HG02798 (cell line): ENCODE measurements around the gene YEATS2.
"Not testable (repeated sequence)": the region's sequence is repeated elsewhere in the genome, so short reads cannot be mapped to it uniquely, and the experiment has no call there.

Experiments used
- ATAC-seq: cut with Tn5 transposase; IDR thresholded peaks from one replicate; pipeline ENCODE4 v1.9.1; 2021; ENCODE audit warnings: mild to moderate bottlenecking; ENCODE audit not compliant: unreplicated experiment, poor library complexity

Gene YEATS2

DNA sequence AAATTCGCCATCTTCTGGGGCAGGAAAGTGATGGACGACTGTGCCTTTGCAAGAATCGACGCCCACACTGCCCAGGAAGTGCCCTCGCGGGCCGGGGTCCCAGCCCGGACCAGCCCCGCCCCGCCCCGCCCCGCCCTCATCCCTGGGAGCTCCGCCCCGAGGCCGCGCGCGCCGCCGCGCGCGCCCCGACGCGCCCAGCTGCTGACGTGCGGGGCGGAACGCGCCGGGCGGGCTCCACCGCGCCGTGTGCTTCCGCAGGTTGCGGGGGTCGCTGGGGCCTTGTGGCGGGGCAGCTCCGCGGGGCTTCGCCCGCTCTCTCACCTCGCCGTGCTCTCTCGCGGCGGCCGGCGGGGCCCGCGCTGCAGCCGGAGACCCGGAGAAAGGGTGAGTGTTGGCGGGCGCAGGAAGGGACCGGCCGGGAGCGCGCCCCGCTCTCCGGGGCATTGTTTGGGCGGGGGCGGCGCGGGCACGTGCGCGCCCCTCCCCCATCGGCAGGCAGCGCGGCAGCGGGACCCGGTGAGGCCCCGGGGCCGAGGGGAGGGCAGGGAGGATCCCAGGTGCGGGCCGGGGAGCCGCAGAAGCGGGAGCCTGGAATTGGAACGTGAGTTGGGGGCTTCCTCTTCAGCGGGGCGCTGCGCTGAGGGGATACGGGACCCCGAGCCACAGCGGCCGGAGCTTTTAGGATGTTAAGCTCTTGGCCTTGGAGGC, at the start of gene YEATS2:
Gene YEATS2 (plus strand): TSS at position 188 of the 708 bp plus-strand sequence. CDS start 17,366 bp downstream, outside the sequence.
- ATAC-seq, result peak; percentile 87

DNA sequence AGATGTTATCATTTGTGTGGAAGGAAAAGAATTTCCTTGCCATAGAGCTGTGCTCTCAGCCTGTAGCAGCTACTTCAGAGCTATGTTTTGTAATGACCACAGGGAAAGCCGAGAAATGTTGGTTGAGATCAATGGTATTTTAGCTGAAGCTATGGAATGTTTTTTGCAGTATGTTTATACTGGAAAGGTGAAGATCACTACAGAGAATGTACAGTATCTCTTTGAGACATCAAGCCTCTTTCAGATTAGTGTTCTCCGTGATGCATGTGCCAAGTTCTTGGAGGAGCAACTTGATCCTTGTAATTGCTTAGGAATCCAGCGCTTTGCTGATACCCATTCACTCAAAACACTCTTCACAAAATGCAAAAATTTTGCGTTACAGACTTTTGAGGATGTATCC, 47.0 kb upstream of the YEATS2 start:
- ATAC-seq, result no peak

DNA sequence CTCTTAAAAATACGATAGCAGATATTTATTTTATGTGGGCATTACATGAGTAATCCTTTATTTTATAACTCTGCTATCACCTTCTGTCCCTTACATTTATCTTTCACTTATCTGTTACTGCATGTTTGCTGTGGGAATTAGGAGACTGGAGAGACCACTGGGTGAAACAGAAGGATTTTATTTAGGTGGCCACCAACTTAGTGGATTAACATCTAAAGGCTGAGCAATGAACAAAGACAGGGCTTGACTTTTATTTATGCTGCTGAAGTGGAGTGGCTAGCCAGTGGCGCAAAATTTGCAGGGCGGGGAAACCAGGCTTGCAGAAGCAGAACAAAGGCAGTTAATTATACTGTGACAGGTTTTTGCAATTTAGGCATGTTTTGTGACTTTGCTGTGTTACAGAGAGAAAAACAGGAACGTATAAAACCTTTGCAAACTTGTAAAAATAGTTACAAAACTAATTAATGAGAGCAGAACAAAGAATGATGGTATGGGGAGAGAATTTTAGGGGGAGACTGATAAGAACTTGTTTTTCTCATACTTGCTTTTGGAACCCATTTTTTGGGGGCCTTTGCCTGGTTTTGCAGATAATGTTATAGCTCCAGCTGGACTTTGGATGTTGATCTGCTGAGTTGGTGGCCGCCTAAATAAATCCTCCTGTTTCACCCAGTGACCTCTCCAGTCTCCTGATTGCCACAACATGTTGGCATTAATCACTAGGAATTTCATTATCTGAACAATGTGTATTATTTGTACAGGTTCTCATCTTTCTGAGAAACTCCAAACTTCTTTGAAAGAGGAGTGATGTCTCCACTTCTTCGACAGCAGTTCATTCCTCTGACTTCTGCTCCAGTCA, 44.2 kb upstream of the YEATS2 start:
- no peak for ATAC-seq

DNA sequence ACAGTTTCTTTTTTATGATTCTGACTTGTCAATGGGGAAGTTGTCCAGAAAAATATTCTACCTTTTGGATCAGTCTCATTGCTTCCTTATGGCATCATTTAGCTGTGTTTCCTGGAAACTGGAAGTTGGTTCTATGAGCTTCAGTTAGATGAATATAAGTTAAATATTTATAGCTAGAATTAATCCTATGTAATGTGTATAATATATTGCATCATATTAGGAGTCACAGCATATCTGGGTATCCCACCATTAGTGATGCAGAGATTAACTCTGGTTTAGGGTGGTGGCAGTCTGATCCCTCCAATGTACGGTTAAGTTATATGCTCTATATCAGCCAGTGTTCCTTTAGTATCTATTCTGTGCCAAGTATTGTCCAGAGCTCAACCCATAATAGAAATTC, 42.9 kb upstream of the YEATS2 start:
- ATAC-seq, result no peak

DNA sequence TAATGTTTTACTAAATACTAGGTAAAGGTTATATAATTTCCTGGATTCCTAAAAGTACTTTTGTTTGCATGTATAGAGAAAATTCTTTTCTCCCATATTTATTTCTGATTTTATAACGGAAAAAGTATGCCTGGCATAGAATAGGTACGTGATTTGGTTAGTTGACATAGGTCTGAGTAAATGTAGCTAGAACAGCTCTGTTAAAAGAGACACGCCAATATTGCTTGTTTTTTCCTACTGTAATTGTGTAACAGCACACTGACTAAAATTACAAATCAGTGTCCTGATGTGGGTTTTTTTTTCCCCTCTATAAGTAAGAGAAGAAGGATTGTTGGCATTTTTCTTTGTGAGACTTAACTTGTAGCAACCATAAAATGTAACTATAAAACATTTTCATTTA, 35.5 kb upstream of the YEATS2 start:
- ATAC-seq, result no peak

DNA sequence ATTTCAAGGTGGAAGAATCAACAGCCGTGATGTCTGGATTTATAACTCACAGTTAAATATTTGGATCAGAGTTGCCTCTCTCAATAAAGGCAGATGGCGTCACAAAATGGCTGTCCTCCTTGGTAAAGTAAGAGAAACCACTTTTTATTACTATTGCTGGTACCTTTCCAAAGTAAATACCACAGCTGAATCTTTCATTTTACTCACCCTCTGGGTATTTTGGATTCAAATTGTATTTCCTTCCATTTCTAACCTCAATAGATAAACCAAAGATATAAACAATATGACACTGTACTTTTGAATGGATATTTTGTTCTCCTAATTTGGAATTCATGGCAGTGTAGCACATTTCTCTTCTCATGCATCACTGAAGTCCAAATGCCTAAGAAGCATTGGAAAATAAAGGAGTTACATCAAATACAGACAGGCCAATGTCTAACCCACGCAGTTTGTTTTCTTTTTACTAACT, 32.6 kb upstream of the YEATS2 start:
- no peak for ATAC-seq

DNA sequence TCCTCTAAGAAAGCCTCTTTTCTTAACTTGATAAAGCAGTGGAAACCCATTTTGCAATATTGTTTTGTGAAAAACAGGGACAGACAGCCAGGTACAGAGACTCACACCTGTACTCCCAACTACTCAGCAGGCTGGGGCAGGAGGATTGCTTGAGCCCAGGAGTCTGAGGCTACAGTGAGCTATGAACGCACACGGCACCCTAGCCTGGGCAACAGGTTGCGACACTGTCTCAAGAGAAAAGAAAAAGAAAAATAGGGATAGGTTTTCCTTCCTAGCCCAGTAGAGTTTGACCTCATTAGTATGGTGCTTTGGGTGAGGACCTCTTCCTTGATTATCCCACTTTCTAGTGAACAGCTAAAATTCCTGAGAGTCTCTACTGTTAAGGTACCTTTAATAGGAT, 17.5 kb upstream of the YEATS2 start:
- no peak for ATAC-seq

DNA sequence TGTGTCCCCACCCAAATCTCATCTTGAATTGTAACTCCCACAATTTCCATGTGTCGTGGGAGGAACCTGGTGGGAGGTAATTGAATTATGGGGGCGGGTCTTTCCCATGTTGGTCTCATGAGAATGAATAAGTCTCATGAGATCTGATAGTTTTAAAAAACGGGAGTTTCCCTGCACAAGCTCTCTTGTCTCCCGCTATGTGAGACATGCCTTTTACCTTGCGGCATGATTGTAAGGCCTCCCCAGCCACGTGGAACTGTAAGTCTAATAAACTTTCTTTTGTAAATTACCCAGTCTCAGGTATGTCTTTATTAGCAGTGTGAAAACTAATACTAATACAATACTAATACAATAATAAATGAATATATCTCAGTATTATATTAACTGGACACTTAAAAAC, 9.9 kb upstream of the YEATS2 start:
- no peak for ATAC-seq

DNA sequence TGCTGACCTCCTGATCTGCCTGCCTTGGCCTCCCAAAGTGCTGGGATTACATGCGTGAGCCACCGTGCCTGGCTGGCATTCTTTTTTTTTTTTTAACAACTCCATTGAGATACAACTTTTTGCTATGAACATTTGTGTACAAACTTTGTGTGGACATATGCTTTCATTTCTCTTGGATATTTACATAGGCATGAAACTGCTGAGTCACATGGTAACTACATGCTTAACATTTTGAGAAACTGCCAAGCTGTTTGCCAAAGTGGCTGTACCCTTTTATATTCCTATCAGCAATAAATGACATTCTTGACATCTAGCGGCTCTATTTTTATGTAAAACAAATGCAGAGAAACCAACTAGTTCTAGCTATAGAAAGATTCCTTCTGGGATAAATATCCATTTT, 8.7 kb upstream of the YEATS2 start:
- no peak for ATAC-seq

DNA sequence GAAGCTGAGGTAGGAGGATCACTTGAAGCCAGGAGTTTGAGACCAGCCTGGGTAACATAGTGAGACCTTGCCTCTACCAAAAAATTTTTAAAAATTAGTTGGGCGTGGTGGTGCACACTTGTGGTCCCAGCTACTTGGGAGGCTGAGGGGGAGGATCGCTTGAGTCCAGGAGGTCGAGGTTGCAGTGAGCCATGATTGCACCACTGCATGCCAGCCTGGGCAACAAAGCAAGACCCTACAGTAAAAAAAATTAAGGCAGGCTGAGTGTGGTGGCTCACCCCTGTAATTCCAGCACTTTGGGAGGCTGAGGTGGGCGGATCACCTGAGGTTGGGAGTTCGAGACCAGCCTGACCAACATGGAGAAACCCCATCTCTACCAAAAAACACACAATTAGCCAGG, 8.0 kb upstream of the YEATS2 start:
- ATAC-seq, result not testable (repeated sequence)

DNA sequence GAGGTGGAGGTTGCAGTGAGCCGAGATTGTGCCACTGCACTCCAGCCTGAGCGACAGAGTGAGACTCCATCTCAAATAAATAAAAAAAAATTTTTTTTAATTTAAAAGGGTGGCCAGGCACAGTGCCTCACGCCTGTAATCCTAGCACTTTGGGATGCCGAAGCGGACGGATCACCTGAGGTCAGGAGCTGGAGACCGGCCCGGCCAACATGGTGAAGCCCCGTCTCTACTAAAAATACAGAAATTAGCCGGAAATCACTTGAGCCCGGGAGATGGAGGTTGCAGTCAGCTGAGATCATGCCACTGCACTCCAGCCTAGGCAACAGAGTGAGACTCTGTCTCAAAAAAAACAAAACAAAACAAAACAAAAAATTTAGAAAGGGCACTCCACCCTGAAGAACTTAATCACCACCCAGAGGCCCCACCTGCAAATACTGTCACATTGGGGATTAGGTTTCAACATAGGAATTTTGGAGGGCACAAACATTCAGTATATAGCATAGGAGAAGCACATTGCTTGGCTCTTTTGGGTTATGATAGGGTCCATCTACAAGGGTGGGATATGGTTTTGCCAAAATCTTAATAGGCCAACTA, 7.1 kb upstream of the YEATS2 start:
- no peak for ATAC-seq

DNA sequence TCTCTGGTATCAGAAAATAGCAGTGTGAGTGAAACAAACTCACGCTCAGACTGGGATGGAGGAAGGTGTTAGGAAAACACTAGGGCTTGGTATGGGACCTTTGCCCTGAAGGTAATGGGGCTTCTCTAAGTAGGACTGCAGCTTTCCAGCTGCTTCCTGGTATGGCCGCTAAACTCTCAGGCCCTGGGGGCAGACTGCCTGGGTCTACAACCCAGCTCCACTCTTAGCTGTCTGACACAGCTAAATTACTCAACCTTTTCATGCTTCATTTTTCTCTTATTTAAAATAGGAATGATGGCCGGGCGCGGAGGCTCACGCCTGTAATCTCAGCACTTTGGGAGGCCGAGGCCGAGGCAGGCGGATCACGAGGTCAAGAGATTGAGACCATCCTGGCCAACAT, 5.2 kb upstream of the YEATS2 start:
- no peak for ATAC-seq

DNA sequence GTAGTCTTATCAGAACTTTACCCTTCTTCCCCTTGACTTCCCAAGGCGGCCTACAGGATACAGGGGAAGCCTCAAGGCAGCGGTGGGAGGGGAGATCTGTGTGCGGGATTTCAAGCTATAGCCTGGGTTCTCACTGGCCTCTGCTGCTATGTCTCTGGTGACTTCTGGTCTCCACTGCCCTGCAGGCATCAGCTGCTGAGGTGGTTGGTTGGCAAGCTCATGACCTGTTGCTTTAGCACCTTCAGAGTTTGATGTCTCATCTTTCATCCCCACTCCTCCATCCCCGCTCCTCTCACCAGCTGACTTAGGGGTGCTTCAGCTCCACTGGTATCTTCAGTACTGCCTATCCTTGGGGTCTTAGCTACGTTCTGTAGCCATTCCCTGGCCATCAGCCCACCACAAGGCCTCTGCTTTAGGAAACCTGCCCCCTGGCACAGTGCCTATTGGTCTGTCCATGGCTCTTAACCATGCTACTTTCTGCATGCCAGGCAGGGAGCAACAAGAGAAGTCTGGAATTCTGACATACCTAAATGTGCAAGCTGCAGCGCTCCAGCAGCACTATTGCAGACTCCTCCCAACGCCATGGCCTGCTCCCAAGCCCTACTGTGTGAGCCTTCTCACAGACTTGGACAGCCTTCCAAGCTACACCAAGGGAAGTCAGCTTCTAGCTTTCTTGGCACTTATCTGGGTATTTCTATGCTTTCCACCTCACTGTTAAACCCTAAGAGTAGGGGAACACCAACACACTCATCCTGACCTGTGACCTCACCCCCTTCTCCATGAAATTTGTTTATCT, 1.8 kb upstream of the YEATS2 start:
- ATAC-seq, result no peak

DNA sequence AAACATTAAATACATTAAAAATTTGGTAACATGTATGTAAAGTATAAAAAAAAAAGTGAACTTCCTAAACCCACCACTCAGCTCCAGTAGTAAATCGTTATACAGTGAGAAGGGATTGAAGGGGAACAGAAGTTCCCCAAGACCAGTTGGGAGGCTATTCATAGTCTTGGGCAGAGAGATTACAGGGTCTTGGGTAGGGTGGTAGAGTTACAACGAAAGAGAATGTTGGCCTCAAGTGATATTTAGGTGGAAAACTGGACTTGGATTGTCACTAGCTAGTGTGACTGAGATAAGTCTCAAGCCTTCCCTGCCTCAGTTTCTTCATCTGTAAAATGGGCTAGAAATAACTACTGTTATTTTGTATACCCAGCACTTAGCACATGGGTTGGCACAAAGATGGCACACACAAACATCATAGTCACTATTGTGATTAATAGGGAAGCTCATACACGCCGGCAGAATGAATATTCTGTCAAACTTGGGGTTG, 431 bp upstream of the YEATS2 start:
- ATAC-seq, result no peak

DNA sequence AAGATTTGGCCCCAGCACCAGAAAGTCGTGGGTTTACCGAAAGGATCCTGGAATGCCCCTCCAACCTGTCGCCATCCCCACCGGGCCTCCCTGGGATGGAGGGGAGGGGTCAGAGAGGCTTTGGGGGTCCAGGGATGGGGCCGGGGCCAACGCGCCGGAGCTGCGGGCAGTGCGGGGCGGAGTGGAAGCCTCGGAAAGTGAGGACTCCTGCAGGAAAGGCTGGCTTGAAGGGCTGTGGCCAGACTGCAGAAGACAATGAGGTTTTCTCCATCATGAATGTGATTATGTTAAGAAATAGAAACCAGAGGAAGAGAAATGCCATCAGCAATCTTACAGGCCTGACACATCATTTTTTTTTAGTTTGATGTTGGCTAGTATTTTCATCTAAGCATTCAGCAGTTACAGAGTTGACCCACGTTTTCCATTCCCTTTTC, 738 bp downstream of the YEATS2 start:
- peak; percentile 17 for ATAC-seq

DNA sequence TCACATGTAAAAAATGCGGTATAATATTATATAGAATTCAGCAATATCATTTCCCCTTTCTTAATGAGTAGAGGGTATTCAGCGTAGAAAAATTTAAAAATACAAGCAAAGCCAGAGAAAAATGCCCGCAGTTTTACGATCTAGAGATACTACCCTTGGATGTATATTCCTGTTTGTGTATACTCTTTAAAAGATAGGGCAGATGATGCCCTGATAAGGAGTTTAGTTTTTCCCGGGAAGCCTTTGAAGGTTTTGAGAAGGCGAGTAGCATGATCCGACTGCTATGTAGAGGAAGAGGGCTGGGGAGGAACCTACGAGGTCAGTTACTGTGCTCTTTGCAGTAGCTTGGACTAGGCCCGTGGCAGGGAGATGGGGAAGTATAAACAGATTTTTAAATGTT, 1.2 kb downstream of the YEATS2 start:
- no peak for ATAC-seq

DNA sequence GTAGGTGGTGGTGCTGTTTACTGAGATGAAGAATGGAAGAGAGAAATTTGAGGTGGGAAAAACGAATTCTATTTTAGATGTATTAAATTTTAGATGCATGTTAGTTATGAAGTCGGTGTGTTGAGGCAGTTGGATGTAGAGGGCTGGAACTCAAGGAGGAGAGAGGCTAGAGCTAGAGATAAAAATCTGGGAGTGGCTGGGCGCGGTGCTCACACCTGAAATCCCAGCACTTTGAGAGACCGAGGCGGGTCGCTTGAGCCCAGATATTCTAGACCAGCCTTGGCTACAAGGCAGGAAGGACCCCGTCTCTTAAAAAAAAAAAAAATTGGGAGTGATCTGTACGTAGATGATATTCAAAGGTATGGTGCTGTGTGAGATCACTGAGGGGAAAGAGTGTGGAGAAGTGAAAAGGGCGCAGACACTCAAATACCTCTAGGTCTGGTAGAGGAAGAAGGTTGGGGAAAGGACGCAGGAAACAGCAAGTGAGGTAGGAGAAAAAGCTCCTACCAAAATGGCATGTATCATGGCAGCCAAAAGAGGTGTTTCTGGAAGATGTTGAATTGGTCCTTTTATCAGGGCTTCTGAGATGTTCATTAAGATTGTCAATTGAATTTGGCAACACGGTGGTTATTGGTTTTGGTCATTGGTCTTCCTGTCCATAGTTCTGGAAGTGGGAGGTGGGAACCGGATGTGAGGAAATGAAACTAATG, 1.8 kb downstream of the YEATS2 start:
- ATAC-seq, result no peak

DNA sequence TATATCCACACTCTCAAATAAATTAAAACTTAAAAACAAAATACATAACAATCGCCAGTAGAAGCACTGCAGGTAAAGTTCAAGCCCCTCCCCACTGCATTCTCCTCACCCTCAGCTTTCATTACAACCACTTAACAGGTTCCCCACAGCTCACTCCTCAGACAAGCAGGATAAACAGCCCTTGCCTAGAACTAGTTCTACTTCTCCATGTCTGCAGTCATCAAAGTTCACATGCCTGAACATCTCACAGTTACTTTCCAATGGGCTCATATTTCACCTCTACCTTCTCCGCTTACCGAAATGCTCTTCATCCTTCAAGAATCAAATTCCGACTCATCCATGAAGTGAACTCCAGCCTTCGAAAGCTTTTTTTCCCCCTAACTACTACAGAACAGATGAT, 4.1 kb downstream of the YEATS2 start:
- ATAC-seq, result no peak

DNA sequence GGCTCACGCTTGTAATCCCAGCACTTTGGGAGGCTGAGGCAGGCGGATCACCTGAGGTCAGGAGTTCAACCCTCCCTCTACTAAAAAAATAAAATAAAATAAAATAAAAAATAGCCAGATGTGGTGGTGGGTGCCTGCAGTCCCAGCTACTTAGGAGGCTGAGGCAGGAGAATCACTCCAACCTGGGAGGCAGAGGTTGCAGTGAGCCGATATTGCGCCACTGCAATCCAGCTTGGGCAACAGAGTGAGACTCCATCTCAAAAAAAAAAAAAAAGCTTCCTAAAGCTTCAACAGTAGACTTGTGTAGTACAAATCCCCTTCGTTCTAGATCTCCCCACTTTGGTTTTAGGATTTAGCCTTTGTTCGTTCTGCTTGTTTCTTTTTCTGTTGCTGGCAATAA, 6.3 kb downstream of the YEATS2 start:
- ATAC-seq, result not testable (repeated sequence)

DNA sequence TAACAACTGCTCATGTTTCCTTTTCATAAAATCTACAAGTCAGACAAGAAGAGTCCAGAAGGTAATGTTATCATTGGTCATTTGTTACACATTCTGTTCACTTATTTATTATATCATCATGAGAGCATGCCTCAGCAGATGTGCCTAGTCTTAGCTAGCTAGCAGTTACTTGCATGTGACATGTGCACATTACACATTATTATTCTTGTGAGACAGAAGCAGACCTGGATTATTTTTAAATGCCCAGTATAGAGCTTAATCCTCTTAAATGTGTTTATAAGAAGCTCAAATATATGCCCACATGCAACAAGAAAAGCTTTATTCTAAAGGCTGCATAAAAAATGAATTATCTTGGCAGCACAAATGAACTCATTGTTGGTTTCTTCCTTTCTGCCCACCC, 12.6 kb downstream of the YEATS2 start:
- ATAC-seq, result no peak
